GM12873 (cell line): Measurements from ENCODE around the gene LRRC15.

Source experiments
- CTCF ChIP-seq: IDR thresholded peaks from 2 replicates; pipeline ENCODE4 v1.5.1; 2012; ENCODE audit warnings: low read depth, mild to moderate bottlenecking, moderate library complexity, low read length, control low read depth; ENCODE audit not compliant: insufficient read depth; ENCODE audit errors: missing control alignments

Gene LRRC15

DNA sequence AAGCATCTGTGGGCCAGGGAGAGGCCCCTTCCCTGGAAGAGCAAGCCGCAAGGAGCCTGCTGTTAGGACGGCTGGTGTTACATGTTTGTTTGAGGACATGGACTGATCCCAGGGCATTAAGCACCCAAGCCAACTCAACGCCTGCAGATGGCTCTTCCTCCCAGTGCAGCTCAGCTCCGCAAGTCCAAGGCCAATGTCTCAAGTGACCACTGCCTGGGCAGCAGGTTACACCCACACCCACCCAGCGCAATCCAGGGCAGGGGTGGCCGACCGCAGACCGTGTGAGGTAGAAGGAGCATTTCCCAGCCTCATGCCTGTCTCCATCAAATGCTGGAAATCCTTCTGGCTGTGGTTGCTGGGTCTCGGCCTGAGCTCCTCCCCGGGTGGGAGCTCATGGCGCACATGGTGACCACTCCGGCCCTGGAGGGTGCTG is 15.0 kb upstream of the LRRC15 start:
- no peak for TF ChIP-seq CTCF

DNA sequence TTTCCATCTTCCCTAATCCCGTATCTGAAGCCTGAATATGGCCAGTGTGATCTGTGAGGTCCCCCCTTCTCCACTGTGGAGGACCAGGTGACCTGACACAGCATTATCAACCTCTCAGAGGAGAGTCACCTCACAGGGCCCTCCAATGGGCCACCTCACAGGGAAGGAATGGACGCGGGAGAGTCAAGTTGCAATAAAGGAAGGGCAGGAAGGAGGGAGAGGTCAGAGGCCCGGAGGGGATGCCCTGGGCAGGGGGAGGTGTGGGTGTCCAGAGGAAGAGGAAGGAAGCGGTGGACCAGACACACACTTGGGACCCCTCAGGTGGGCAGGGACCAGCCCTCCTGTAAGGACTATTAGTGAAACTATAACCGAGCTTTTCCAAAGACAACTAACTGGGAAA is 14.6 kb upstream of the LRRC15 start:
- no peak for TF ChIP-seq CTCF

- no peak for TF ChIP-seq CTCF
These were observed 13.9 kb upstream of the LRRC15 start for GRCh38 chr3:194383276-194383940.

GRCh38 chr3:194382892-194383223 is 13.3 kb upstream of the LRRC15 start:
- TF ChIP-seq CTCF, result no peak

DNA sequence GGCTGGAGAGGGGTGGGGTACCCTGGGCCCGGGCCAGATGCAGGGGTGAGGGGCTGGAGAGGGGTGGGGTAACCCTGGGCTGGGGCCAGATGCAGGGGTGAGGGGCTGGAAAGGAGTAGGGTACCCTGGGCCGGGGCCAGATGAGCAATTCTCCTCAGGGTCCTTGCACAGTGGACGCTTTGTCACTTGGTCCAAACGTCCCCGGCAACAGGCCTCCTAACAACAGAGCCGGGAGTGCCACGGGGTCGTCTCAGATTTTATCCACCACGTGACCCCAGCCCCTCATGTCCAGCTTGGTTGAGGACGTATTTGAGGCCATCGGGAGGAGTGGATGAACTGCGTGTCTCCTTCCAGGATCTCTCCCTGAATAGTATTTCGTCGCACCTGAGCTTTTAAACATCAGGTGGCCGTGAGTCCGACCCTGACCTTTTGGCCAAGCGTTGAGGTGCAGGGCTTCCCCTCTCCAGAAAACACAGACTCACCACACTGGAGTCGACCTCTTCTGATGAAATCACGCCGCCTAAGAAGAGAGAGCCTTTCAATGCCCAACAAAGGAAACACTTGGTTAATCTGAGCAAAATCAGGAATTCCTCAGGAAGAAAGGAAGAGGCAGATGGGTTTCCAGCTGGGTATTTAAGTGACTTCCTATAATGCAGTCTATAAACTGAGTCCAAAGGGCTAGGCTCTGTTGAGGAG is 12.8 kb upstream of the LRRC15 start:
- no peak for TF ChIP-seq CTCF

- no peak for TF ChIP-seq CTCF
These were observed 11.9 kb upstream of the LRRC15 start for GRCh38 chr3:194381460-194381875.

- TF ChIP-seq CTCF, result no peak
These were observed 10.8 kb upstream of the LRRC15 start for GRCh38 chr3:194380326-194380725.
